Peyer's patch (tissue), 4 donors: ENCODE data around the gene TUG1. TPM values are rescaled to one million over a fixed set of nuclear protein-coding genes. Genes with fewer than 3 reads are reported as not detected.

Source experiments
- DNase-seq, 3 donors: peaks; one replicate each; pipeline ENCODE4 v3.0.0-alpha.2; 2017 to 2019
- H3K27ac ChIP-seq, 4 donors: fragments of 200-600 bp; sonication (generic); one replicate each; pipeline ENCODE4 v1.5.1; 2016 to 2019
- H3K27me3 ChIP-seq, 2 donors: fragments of 200-600 bp; sonication (generic); one replicate each; pipeline ENCODE4 v1.5.1; 2019
- H3K36me3 ChIP-seq, 3 donors: fragments of 200-600 bp; sonication (generic); one replicate each; pipeline ENCODE4 v1.5.1; 2016 to 2019
- H3K4me1 ChIP-seq, 4 donors: fragments of 200-600 bp; sonication (generic); one replicate each; pipeline ENCODE4 v1.5.1; 2016 to 2019
- H3K4me3 ChIP-seq, 4 donors: fragments of 200-600 bp; sonication (generic); 1 replicate in 3 of 4; 2 replicates in 1 of 4; pipeline ENCODE4 v1.5.1; 2016 to 2019; ENCODE audit warnings: mild to moderate bottlenecking in 1 of 4
- H3K9me3 ChIP-seq, 4 donors: fragments of 200-600 bp; sonication (generic); one replicate each; pipeline ENCODE4 v1.5.1; 2016 to 2019; ENCODE audit warnings: mild to moderate bottlenecking in 1 of 4
- POLR2A ChIP-seq, 2 donors: fragments of 450-650 bp; IDR thresholded peaks; one replicate each; pipeline ENCODE4 v1.5.1; 2017; ENCODE audit warnings: antibody characterized with exemption in 2 of 2, mild to moderate bottlenecking in 2 of 2, moderate library complexity in 2 of 2
- total RNA-seq, 4 donors: library from RNA; depleted of rRNA; stranded (reverse); fragments of >200 nt; gene quantifications; one replicate each; pipeline ENCODE4 v1.1.0, GENCODE V29; 2016
- TF ChIP-seq, protein P1 (sequence below), 6 experiments: fragments of 450-650 bp in 4 of 6; fragments of 200-600 bp in 2 of 6; sonication (generic) in 1 of 6; IDR thresholded peaks; one replicate each; pipeline ENCODE4 v1.5.1; 2017 to 2019; ENCODE audit warnings: antibody characterized with exemption in 6 of 6, mild to moderate bottlenecking in 3 of 6, moderate library complexity in 1 of 6

The TUG1 gene
- total RNA-seq, 4 donors from 2014 or later = 97.6 to 135 (median 109) TPM

DNA sequence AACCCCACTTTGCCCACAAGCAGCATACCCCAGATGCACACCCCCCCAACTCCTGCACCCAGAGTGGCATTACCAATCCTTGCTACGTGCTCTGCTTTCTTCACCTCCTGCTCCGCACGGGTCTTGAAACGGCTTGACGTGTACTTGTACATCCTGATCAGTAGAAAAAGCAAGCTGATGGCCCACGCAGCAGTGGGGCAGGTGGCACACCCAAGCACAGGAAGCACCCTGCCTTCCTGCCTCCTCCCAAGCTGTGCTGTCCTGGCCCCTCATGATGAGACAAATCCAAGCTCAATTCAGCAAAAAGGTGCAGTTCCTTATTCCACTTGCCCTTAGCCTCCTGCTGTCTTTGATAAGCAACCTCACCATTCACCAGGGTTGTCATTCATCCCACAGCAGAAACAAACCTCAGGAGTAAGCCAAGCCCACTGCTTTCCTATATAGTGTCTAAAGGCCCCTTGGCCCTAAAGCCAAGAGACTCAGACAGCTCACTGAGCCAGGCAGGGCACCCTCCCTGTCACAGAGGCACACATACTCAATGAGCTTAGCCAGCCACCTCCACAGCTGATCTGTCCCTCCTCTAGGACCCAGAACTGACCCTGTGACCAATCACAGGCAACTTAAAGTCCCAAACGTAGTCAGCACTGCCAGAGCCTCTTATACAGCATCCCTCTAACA, 28.2 kb upstream of the TUG1 start:
- Histone ChIP-seq H3K27me3 (no peaks in the 10 kb centered on the region), H3K9me3 (no peaks in the 10 kb centered on the region), H3K36me3 (peaks cover 0 to 100% (median 0%) of the 10 kb centered on the region in 3 donors), H3K4me3 (no peak overlapping the region), H3K4me1 (no peaks in the 10 kb centered on the region), H3K27ac (no peak overlapping the region)
- DNase-seq = peak in 1 of 3 donors; percentile 34
- TF ChIP-seq, protein P1, sequence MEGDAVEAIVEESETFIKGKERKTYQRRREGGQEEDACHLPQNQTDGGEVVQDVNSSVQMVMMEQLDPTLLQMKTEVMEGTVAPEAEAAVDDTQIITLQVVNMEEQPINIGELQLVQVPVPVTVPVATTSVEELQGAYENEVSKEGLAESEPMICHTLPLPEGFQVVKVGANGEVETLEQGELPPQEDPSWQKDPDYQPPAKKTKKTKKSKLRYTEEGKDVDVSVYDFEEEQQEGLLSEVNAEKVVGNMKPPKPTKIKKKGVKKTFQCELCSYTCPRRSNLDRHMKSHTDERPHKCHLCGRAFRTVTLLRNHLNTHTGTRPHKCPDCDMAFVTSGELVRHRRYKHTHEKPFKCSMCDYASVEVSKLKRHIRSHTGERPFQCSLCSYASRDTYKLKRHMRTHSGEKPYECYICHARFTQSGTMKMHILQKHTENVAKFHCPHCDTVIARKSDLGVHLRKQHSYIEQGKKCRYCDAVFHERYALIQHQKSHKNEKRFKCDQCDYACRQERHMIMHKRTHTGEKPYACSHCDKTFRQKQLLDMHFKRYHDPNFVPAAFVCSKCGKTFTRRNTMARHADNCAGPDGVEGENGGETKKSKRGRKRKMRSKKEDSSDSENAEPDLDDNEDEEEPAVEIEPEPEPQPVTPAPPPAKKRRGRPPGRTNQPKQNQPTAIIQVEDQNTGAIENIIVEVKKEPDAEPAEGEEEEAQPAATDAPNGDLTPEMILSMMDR (IDR thresholded peaks at IDR 0.05) = no peak
- no peak for TF ChIP-seq POLR2A (IDR thresholded peaks at IDR 0.05)

DNA sequence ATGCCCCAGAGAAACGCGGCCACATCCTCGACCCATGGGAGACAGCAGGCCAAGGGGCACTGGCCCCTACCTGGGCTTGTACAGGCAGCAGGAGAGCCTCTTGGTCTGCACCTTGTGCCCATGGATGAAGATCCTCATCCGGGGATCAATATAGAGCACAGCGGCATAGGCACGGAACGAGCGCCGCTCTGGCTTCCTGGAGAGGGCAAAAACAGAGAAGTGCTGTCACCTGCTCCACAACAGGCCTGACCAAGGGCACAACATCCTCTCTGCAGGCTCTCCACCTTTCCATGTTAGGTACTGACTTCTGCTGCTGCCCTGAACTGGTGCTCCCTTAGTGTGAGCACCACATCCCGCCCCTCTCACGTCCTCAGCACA, 27.7 kb upstream of the TUG1 start:
- H3K27me3 ChIP-seq = no peaks in the 10 kb centered on the region
- DNase-seq = no peak
- H3K27ac ChIP-seq = no peak overlapping the region
- no peaks in the 10 kb centered on the region for H3K4me1 ChIP-seq
- TF ChIP-seq, protein P1 (IDR thresholded peaks at IDR 0.05) = no peak
- no peak for TF ChIP-seq POLR2A (IDR thresholded peaks at IDR 0.05)
- H3K9me3 ChIP-seq = no peaks in the 10 kb centered on the region
- peaks cover 0 to 100% (median 0%) of the 10 kb centered on the region in 3 donors for H3K36me3 ChIP-seq
- no peak overlapping the region for H3K4me3 ChIP-seq

DNA sequence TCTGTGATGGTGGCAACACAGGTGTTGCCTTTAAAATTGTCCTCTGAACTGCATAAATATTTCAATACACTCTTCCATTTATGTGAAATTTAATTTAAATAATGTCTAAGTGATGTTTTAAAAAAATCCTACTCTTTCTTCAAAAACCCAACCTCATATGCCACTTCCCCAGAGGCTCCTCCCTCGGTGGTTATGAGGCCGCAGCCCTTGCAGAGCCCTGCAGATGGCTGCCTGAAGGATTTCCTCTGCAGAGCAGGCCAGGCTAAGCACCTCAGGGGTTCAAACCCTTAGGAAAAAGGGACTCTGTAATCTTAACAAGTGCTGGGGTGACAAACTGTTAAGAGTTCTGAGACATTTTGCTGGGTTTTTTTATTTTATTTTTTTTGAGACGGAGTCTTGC, 25.7 kb upstream of the TUG1 start:
- Histone ChIP-seq H3K27me3 (no peaks in the 10 kb centered on the region), H3K4me3 (no peak overlapping the region), H3K36me3 (peaks cover 0 to 89% (median 0%) of the 10 kb centered on the region in 3 donors), H3K4me1 (peaks cover 0 to 7% (median 0%) of the 10 kb centered on the region in 4 donors), H3K27ac (no peak overlapping the region), H3K9me3 (no peaks in the 10 kb centered on the region)
- no peak for TF ChIP-seq POLR2A (IDR thresholded peaks at IDR 0.05)
- TF ChIP-seq, protein P1 (IDR thresholded peaks at IDR 0.05) = no peak
- DNase-seq = peak in 1 of 3 donors; percentile 21

DNA sequence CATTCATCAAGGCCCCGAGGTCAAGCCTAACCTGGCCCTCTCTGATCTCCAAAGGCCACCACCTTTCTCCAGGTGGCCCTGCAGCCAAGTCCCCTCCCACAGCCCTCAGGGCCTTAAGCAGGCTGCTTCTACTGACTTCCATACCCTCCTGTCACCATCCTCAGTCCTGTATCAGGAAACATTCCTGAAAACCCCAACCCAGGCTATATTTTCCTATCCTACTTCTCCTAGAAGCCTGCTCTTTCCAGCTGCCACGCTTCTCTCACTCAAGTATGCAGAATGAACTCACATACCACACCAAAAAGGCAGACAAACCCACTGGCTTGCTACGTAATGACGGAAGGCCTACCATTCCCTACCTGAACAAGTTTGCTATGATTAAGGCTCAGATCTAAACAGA, 24.1 kb upstream of the TUG1 start:
- Histone ChIP-seq H3K4me3 (no peak overlapping the region), H3K36me3 (peaks cover 0 to 84% (median 0%) of the 10 kb centered on the region in 3 donors), H3K27ac (no peak overlapping the region), H3K27me3 (no peaks in the 10 kb centered on the region), H3K4me1 (peaks cover 0 to 7% (median 0%) of the 10 kb centered on the region in 4 donors), H3K9me3 (no peaks in the 10 kb centered on the region)
- DNase-seq = no peak
- TF ChIP-seq, protein P1 (IDR thresholded peaks at IDR 0.05) = no peak

DNA sequence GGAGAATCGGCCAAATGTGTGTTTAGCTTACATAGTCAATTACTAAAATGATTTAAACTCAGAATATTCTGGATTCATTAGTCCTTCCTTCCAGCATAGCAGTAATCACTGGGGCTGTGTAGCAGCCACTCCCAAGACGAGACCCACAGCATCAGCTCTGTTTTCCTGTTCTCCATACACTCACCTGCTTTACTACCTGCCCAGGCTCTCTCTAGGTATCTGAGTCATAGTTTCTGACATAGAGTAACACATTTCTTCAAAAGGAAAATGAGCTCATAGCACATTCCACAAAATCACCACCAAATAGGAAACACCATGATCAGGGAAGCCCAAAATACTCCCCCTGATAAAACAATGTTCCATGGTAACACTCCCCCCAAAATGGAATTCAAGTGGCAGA, 23.4 kb upstream of the TUG1 start:
- Histone ChIP-seq H3K27me3 (no peaks in the 10 kb centered on the region), H3K36me3 (peaks cover 0 to 83% (median 0%) of the 10 kb centered on the region in 3 donors), H3K27ac (no peak overlapping the region), H3K4me3 (no peak overlapping the region), H3K4me1 (peaks cover 0 to 7% (median 0%) of the 10 kb centered on the region in 4 donors), H3K9me3 (no peaks in the 10 kb centered on the region)
- no peak for DNase-seq
- TF ChIP-seq POLR2A (IDR thresholded peaks at IDR 0.05) = no peak
- TF ChIP-seq, protein P1 (IDR thresholded peaks at IDR 0.05) = no peak
